GM10847 (cell line): Measurements from ENCODE around the gene FGFBP2.

Source experiments
- POLR2A ChIP-seq: IDR thresholded peaks from 2 replicates; pipeline ENCODE4 v1.6.1; 2011; ENCODE audit not compliant: insufficient read length; ENCODE audit errors: extremely low read depth

The FGFBP2 gene, protein sequence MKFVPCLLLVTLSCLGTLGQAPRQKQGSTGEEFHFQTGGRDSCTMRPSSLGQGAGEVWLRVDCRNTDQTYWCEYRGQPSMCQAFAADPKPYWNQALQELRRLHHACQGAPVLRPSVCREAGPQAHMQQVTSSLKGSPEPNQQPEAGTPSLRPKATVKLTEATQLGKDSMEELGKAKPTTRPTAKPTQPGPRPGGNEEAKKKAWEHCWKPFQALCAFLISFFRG

DNA sequence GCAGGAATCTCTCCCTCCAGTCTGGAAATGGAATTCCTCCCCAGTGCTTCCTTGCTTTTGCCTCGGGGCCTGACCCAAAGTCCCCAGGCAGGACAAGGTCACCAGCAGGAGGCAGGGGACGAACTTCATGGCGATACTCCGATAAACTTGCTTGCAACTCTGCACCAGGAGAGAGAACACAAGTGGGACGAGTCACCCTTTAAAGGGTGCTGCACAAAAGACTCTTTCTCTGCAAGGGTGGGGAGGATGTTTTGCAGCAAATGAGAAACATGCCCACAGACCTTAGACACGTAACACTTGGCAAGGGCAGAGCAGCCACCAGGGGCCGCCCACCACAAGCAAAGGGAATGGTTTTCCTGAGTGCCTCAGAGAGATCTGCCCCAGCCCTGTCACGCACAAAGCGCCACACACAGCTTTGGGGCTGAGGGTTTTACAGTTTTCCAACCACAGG lies at the start of gene FGFBP2:
Gene FGFBP2 (minus strand): TSS at position 175 of the 451 bp plus-strand sequence. CDS start 46 bp downstream, at position 129.
- TF ChIP-seq POLR2A, result no peak

DNA sequence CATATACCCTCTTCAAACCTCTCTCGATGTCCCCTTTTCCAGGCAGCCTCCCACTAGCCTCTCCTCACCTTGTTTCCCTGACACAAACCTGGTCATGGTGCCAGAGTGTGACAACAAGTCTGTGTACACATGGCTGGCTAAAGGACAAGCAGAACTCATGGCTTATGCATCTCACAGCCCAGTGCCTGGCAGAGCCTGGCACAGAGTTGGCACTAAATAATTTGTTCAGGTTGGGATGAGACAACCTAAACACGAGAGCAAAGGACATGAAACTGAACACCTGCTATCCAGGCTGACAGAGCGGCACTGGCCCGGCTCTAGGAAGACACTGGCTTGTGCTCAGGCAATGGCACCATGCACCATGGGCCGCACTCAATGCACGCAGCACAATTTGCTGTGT lies 48.2 kb upstream of the FGFBP2 start:
- TF ChIP-seq POLR2A, result no peak

DNA sequence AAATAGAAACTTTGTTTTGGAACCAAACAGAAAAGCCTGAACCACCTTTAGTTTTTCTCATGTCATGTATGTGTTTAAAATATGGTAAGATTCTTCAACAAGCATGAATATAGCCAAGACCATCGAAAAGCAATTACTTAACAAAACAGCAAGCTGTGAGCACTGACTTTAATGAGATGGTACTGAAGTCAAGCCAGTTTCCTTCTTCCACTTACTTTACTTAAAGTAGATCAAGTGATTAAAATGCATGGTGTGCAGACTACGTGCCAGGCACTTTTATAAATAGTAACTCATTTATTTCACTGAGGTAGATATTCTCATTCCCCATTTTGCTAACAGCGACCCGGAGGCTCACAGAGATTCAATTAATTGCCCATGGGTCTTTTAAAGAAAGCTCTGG lies 46.2 kb upstream of the FGFBP2 start:
- no peak for TF ChIP-seq POLR2A

DNA sequence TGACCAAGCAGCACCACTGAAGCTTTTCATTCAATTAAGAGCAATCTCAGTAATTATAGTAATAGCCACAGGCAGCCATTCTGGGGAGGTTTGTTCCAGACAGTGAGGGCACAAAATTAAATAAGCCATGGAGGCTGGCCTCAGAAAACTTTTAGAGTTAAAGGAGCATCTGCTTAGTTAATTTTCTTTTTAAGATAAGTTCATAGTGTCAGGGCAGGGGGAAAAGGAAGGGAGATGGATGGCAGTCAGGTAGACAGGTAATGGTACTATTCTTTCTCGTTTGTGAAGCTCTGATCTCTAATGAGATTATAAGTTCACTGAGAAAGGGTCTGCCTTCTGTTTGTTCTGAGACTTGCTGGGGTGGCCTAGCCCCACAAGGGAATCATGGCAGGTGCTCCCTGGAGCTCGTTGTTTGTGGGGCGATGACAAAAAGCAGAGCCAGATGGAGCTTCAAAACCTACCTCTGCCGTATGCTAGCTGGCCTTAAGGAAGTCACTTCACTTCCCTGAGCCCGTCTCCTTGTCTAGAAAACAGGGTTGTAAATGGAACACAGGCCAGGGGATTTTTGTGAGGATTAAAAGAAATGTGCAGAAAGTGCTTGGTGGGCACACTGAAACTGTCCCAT lies 44.6 kb upstream of the FGFBP2 start:
- no peak for TF ChIP-seq POLR2A

DNA sequence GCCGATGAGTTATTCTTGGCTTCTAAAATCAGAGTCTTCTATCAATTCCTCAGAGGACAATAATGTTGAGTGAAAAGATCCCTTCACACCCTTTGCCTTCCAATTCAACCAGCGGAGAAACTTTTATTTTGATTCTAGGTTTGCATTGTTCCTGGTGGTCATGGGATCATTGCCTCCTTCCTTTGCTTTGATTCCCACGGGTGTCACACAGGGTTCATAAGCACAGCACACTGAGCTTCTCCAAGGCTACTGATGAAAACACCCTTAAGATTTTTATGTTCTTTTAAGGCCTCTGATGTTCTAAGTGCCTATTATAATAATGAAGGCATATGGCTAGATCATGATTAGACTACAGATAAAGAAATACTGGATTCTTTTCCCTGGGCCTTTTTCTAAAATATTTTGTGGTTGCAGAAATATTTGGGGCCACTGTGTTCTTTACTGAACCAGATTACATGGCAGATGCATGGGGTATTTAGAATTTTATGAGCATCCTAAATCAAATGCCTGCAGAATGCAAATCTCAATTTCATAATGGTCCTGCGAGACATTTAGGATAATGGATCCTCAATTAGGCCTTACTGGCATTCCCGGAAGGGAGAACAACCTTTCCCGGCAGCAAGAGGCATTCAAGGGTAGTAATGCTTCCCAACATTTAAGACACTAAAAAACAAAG lies 43.9 kb upstream of the FGFBP2 start:
- TF ChIP-seq POLR2A, result no peak

DNA sequence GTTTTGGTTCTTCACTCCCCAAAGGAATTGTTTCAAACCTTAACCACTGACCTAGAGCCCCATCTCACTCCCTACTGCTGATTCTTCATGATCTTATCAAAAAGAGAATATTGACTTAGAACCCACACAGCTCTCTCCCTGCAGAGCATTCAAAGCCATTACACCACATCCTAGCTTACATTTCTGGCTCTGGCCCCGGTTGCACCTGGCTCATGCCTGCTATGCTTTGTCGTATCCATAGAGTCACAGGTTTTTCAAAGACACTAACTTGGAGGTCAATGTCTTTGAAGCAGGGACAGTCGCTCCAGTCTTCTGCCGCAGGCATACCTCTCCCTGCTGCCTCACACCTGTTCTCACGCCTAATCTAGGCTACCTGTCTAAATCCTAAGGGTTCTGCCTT lies 42.7 kb upstream of the FGFBP2 start:
- no peak for TF ChIP-seq POLR2A

DNA sequence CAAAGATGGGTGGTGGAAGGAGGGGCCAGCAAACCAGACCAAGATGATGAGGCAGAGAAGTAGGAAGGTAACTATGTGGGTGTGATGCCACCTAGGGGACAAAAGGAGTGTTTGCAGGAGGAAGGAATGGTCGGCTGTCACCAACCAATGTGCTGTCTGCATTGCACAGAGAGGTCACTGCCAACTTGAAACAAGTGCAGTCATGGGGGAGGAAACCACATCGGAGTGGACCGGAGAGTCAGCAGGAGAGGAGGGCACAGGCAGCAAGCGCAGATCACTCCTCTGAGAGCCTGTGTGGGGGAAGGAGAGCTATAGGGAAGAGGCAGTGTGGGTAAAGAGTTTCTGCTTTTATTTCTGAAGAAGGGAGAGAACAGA lies 38.5 kb upstream of the FGFBP2 start:
- TF ChIP-seq POLR2A, result no peak

DNA sequence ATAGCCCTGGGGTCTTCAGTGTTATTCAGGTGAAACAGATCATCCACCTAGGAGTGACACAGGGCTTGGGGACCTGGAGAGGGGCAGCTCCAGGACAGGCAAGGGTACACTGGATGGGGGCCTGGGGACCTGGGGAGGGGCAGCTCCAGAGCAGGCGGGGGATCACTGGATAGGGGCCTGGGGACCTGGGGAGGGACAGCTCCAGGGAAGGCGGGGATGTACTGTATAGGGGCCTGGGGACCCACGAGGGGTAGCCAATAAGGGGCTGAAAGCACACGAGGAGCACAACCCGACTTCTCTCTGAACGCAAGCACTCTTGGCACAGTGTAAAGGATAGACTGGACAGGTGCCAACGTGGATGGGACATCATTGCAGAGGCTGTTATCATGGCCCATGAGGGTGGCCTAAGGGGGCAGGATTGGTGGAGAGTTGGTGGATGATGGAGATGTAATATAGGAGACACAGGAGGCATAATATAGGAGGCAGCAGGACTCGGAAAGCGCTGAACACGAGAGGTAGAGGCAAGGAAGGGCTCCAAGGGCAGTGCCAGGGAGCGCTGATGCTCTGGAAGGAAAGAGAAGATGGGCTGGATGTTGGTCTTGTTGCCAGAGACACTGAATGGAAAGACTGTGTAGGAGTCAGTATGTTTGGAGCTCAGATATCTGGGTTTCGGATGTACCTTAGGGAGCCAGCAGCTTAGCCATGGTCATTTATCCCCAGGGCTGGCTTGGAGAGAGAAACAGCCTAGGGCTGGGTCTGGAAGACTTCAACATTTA lies 37.9 kb upstream of the FGFBP2 start:
- no peak for TF ChIP-seq POLR2A

DNA sequence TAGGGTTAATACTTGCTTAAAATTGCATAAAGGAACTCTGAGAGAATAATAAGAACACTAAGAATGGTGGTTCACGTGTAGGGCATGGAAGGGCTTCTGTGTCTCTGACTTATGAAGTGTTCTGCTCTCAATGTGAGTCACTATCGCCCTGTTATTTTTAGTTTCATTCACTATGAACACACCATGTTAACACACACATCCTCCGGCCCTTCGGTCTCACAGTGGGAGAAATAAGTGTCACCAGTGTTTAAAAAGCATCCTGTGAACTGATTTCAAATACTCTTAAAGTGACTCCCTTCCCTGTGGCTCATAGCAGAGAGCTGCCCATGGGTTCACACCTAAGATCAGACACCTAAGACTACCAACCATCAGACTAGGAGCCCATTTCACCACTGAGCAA lies 33.8 kb upstream of the FGFBP2 start:
- TF ChIP-seq POLR2A, result no peak

DNA sequence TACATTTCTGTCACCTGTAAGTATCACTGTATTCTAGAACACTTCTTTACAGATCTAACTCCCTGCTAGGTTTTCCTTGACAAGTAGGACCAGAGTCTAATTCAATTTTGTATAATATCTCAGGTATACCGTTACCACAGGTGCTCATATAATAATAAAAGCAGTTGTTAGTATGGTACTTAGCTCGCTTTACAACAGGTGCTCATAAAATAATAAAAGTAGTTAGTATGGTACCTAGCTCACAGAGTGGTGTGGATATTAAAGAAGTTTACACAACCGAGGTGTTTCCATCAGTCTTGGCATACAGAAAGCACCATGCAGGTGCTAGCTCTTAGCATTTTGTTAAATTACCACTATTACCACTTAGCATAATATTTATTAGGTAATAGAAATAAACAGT lies 32.9 kb upstream of the FGFBP2 start:
- no peak for TF ChIP-seq POLR2A

DNA sequence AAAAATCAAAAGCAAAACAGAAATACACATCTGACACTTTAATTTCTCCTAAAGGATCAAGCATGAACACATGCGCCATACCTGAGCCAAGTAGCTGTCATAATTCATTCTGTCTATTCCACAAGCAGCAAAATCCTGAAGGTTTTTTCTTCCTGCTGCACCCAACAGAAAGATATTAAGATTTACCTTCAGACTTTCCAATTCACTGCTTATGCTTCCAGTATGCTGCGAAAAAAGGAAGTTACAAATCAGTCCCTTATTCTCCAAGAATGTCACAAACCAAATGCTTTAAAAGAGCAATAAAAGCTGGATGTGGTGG lies 29.2 kb upstream of the FGFBP2 start:
- no peak for TF ChIP-seq POLR2A

DNA sequence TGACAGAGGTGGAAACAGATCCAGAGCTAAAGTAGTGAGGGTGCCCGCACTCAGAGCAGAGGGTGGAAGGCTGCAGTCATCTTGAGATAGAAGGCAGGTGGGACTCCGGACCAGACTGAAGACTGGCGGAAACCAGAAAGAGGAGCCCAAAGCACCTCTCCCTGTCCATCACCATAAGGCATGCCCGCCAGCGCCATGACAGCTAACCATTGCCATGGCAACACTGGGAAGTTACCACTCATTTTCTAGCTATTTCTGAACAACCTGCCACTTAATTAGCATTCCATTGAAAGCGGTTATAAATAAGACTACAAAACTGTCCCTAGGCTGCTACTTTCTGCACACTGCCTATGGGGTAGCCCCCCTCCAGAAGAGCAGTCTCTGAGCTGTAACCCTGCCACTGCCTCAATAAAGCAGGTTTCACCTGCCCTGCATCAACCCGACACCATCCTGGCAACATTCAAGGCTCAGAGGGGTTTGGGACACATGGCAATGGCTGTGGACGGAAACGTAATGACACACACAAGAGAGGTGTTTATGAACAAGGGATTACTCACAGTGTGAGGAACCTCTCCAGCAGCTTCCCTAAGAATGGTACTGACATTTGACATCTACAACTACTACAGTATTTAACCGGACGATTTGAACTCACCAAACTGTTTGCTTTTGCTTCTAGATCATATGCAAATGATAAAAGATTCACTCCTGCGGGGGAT lies 27.8 kb upstream of the FGFBP2 start:
- TF ChIP-seq POLR2A, result no peak

DNA sequence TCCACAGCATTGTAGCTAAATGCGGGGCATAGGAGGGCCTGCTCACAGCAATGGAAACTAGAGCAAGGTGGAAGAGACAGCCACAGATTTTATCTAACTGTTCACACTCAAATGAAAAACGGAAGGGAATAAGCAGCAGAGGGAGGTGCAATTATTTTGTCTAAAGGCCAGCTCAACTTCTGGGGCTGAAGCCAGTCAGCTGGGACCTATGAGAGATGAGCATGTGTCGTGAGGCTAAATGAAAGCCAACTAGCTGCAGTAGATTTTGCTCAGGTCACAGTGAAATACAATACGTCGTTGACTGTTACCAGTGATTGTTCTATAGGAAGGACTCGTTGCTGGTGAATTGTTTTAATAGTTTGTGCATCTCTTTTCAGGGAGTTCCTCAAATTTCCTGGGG lies 26.4 kb upstream of the FGFBP2 start:
- TF ChIP-seq POLR2A, result no peak

DNA sequence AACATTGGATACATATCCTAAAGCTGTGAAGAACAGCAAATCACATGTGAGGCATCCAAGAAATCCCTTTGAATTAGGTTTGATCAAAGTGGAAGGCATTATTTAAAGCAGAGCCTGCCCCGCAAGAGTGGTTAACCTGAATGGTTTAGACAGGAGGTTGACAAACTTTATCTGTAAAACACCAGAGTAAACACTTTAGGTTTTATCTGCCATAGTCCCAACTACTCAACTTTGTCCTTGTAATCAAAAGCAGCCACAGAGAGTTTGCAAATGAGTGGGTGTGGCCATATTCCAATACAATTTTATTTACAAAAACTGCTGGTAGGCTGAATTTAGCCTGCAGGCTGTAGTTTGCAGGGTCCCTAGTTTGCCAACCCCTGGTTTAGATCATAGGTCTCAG lies 25.2 kb upstream of the FGFBP2 start:
- no peak for TF ChIP-seq POLR2A

DNA sequence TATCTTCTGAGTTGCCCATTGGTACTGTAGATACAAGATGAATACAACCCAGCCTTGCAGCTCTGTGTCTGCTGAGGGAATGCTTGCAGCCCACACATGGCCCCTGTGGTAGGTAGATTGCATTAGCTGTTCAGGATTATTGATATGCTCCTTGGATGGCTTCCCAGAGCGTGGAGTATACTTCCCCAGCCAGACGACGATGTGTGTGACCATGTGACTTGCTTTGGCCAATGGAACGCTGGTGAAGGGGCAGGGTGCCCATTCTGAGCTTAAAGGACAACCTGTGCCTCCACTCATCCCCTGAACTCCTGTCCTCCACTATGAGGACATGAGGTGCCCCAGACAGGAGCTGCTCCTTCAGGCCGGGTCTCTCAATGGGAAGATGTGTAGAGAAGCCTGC lies 23.9 kb upstream of the FGFBP2 start:
- no peak for TF ChIP-seq POLR2A
